A549 (cell line): Measurements from ENCODE around the gene CCND1.

Source experiments
- ELK1 ChIP-seq: fragments of 150-350 bp; IDR thresholded peaks from 2 replicates; pipeline ENCODE4 v1.6.1; 2014; ENCODE audit warnings: low read depth, mild to moderate bottlenecking, low read length
- SREBF2 ChIP-seq: fragments of 450-650 bp; IDR thresholded peaks from 2 replicates; pipeline ENCODE4 v1.6.1; 2014; ENCODE audit warnings: mild to moderate bottlenecking, moderate library complexity

GRCh38 chr11:69642913-69643632 lies 2.1 kb downstream of the CCND1 start:
- TF ChIP-seq ELK1 (no peak), SREBF2 (no peak)
